Measurements from ENCODE around the gene SLC48A1. TPM values are rescaled to one million over a fixed set of nuclear protein-coding genes. Genes with fewer than 3 reads are reported as not detected.

SLC48A1 gene
- total RNA-seq, 1 experiment from 2014 or later: 14.0 TPM

DNA sequence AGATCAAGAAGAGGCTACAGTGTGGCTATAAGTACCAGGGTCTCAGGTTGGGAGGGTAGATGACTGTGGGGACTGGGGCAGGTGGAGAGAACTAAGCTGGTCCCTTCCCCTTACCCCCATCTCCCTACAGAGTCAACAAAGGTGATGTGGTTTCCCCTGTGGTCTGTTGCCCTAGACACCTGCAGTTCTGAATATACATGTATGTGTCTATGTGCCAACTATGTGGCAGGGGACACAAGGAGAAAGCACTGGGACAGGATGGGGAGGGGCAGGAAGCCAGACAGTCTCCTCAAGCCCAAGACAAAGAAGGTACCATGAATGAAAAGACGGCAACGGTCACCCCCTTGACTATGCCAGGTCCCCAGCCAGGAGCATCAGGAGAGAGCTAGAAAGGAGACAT lies 51.2 kb downstream of the SLC48A1 start:
- DNase-seq (ENCODE audit: low spot score): no peak

DNA sequence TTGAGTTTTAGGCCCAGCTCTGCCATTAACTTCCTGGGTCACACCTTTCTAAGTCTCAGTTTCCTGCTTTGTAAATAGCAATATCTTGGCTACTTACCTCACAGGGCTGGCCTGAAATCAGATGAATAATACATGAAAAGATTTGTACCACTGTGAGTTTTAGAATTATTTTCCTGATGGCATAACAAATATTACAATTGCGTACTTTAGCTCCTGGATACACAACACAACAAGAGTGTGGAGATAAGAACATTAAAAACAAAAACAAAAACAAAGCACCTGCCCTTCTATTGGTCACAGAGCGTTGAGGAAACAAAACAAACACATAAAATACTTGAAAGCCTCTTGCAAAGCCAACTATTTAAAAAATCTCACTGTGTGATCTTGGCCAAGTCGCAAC lies 51.6 kb downstream of the SLC48A1 start:
- DNase-seq (ENCODE audit: low spot score): no peak

DNA sequence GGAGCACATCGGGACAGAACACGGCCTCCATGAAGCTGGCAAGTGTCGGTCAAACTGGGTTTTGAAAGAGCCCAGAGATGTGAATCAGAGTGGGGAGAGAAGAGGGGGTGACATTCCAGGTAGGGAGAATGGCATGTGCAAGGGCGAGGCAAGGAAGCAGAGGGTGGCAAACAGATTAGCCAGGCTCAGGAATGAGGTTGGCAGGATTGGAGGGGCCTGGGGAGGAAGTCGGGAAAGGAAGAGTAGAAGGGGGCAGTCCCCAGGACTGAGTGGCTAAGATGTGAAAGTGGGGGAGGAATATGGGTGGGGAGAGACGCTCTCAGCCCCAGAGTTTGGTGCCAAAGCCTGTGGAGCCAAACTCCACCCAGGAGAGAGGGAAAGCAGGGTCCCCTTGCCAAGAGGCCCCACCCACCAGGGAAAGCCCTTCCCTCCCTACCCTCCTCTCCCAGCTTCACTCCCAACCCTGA lies 52.2 kb downstream of the SLC48A1 start:
- no peak for DNase-seq (ENCODE audit: low spot score)

DNA sequence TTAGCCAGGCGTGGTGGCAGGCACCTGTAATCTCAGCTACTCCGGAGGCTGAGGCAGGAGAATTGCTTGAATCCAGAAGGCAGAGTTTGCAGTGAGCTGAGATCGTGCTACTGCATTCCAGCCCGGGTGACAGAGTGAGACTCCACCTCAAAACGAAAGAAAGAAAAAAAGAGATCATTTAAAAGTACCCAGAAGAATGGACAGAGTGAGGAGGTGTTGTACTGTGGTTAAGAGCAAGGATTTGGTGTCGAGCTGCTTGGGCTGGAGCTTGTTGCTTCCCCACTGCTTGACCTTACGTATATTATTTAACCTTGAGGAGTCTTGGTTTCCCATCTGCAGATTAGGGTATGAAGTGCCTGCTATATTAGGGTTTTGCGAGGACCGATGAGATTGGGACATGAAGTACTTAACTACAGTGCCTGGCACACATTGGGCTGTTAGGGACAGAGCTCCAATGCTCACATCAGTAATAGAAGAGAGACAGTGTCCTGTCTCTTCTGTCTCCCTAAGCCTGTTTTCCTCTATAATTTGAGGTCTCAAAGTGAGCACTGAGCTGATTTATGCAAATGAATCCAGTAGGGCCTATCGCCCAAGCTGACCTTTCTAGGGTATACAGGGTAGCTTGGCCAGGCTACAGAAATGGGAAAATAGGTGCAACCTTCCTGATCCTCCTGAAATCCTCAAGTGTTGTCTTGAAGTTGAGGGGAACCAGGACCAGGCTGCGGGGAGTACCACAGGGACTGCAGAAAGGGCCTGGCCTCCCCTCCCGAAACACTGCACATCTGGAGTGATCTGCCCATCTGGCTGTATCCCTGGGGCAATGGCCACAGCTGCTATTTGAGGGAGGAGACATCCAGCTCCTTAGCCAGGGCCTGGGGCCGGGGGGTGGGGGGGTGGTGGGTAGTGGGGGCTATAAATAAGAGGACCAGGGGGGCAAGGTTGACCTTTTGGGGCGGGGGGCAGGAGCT lies 55.3 kb downstream of the SLC48A1 start:
- no peak for DNase-seq (ENCODE audit: low spot score)

DNA sequence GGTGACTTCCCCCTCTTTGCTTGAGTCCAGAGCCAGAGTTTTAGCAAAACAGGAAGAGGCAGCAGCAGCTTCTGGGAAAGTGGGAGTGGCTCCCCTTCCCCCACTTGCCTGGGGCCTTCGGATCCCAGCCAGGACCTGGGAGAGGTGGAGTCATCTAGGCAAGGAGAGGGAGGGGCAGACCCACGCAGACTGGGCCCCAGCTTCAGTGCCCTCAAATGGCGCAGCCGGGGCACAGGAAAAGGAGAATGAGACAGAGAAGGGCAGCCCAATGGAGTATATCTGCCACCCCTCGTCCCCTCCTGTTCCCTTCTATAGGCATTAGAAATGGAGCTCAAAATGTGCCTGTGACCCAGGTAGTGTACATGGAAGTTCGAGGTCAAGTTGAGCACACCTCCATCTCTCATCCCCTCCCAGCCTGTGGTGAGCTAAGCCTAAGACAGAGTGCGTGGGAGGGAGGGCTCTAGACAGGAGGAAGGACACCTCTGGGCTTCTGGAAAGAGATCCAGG lies 56.0 kb downstream of the SLC48A1 start:
- peak; percentile 79 for DNase-seq (ENCODE audit: low spot score)

DNA sequence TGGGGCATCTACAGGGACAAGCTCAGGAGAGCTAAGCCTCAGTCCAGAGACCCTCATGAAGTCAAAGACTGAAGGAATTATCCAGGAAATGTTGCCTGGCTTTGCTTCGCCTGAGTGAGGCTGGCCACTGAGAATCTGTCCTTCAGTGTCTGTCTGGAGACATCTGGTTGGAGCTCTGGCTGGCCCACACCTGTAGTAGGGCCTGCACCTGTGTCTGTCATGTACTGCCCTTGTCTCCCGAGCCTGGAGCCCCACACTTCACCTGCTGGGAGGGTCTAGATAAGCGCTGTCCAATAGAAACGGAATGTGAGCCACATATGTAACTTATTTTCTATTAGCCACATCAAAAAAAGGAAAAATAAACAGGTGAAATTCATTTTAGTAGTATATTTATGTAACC lies 56.5 kb downstream of the SLC48A1 start:
- no peak for DNase-seq (ENCODE audit: low spot score)

Other genes with a start within 250 kb of the SLC48A1 start
- gene RPAP3, start 67.2 kb upstream of the SLC48A1 start, total RNA-seq (2014; rRNA removed; shearing (Covaris generic)): 29.9 and 41.6 TPM in 2 replicates
- gene ENDOU, start 47.7 kb upstream of the SLC48A1 start, total RNA-seq (2014; rRNA removed; shearing (Covaris generic)): not detected in 2 replicates
- gene RAPGEF3, start 14.4 kb upstream of the SLC48A1 start, total RNA-seq (2014; rRNA removed; shearing (Covaris generic)): 2.0 and 3.0 TPM in 2 replicates
- gene HDAC7, start 46.7 kb downstream of the SLC48A1 start, total RNA-seq (2014; rRNA removed; shearing (Covaris generic)): 10.0 and 13.7 TPM in 2 replicates
- 5.6 and 7.3 TPM in 2 replicates for gene VDR, start 131.8 kb downstream of the SLC48A1 start, total RNA-seq (2014; rRNA removed; shearing (Covaris generic))
- 294 and 314 TPM in 2 replicates for gene TMEM106C, start 190.4 kb downstream of the SLC48A1 start, total RNA-seq (2014; rRNA removed; shearing (Covaris generic))
- gene COL2A1, start 231.2 kb downstream of the SLC48A1 start, total RNA-seq (2014; rRNA removed; shearing (Covaris generic)): not detected in 2 replicates

All from H4 (cell line).